Left lung (tissue), 10 donors: ENCODE data around the gene LRIT1. TPM values are rescaled to one million over a fixed set of nuclear protein-coding genes. Genes with fewer than 3 reads are reported as not detected.
A peak's percentile ranks its signal among the peaks of the same experiment; 100 is the strongest.

ENCODE experiments used
- ATAC-seq: fragments of 200-7000 bp; cut with Tn5 transposase; one replicate; pipeline ENCODE4 v1.9.1; 2020; ENCODE audit warnings: moderate library complexity
- DNase-seq, 4 donors: peaks; one replicate each; pipeline ENCODE4 v3.0.0-alpha.2; 2013 to 2020
- H3K27ac ChIP-seq, 2 donors: fragments of 200-600 bp; sonication (generic) in 1 of 2; one replicate each; pipeline versions ENCODE4 v1.5.0 to v1.8.0; 2020 to 2021
- H3K27me3 ChIP-seq, 2 donors: fragments of 200-600 bp; sonication (generic) in 1 of 2; one replicate each; pipeline versions ENCODE4 v1.5.0 to v1.8.0; 2020 to 2021
- H3K36me3 ChIP-seq, 2 donors: fragments of 200-600 bp; sonication (generic) in 1 of 2; one replicate each; pipeline versions ENCODE4 v1.5.0 to v1.8.0; 2020 to 2021
- H3K4me1 ChIP-seq, 2 donors: fragments of 200-600 bp; one replicate each; pipeline ENCODE4 v1.8.0; 2021
- H3K4me3 ChIP-seq, 2 donors: fragments of 200-600 bp; sonication (generic) in 1 of 2; one replicate each; pipeline versions ENCODE4 v1.5.0 to v1.8.0; 2020 to 2021; ENCODE audit warnings: mild to moderate bottlenecking in 1 of 2
- H3K9me3 ChIP-seq, 2 donors: fragments of 200-600 bp; sonication (generic) in 1 of 2; one replicate each; pipeline versions ENCODE4 v1.5.0 to v1.8.0; 2020 to 2021
- CTCF ChIP-seq, 2 donors: fragments of 200-600 bp; sonication (generic) in 1 of 2; IDR thresholded peaks; one replicate each; pipeline versions ENCODE4 v1.5.0 to v1.8.0; 2021; ENCODE audit warnings: antibody characterized with exemption in 2 of 2
- intact Hi-C, 2 donors: fragments of 100-400 bp; cut with DNase I; formaldehyde crosslinking; loops; one replicate each; pipeline versions ENCODE4 v1.11.2 to v1.14.2; 2022
- polyA plus RNA-seq, 6 donors: library from polyadenylated mRNA; unstranded; fragments of 120-200 nt; gene quantifications; one replicate each; pipeline ENCODE4 v1.2.1, GENCODE V29; 2013; ENCODE audit not compliant: insufficient read length in 6 of 6
- total RNA-seq, 2 donors: library from RNA; stranded (reverse); fragmentation: NEBNext Ultra II Directional; extraction: Animal tissue kit (Norgen Biotek cat#: 25700); gene quantifications; one replicate each; pipeline ENCODE4 v1.2.1, GENCODE V29; 2021
- donor health status: DM: no; HTN: yes; CAD: no.
- donor health status: DM: no; HTN: no; CAD: no.

The LRIT1 gene
- total and polyA plus RNA-seq, 8 donors, result not detected

- no peaks in the 10 kb centered on the region for H3K4me1 ChIP-seq
- TF ChIP-seq CTCF (IDR thresholded peaks at IDR 0.05), result no peak
- intact Hi-C loops, result no loop called here
- no peak within 1 kb of the TSS for H3K27ac ChIP-seq
- H3K36me3 ChIP-seq, result no peaks in the 10 kb centered on the region
- DNase-seq, result no peak
- H3K4me3 ChIP-seq, result no peak within 1 kb of the TSS
- no peak for ATAC-seq
- no peaks in the 10 kb centered on the region for H3K9me3 ChIP-seq
- H3K27me3 ChIP-seq, result peaks cover 0 to 21% of the 10 kb centered on the region in 2 donors
These were observed 15.7 kb downstream of the LRIT1 start, which contains the start of gene LRIT2 for GRCh38 chr10:84225427-84226173. Gene LRIT2, minus strand, starts transcription at chr10:84225544. Its CDS starts 24 bp downstream, at chr10:84225520.

- Histone ChIP-seq H3K9me3 (no peaks in the 10 kb centered on the region), H3K4me3 (no peak overlapping the region), H3K36me3 (no peaks in the 10 kb centered on the region), H3K27me3 (peaks cover 0 to 21% of the 10 kb centered on the region in 2 donors), H3K4me1 (no peaks in the 10 kb centered on the region), H3K27ac (no peak overlapping the region)
- no peak for ATAC-seq
- no peak for TF ChIP-seq CTCF (IDR thresholded peaks at IDR 0.05)
- DNase-seq, result peak in 2 of 4 donors; percentile 5 to 13
- intact Hi-C loops, result no loop called here
These were observed 16.8 kb downstream of the LRIT1 start for GRCh38 chr10:84224411-84225028.

- Histone ChIP-seq H3K27ac (no peak overlapping the region), H3K36me3 (no peaks in the 10 kb centered on the region), H3K27me3 (peaks cover 0 to 21% of the 10 kb centered on the region in 2 donors), H3K4me3 (no peak overlapping the region), H3K9me3 (no peaks in the 10 kb centered on the region), H3K4me1 (no peaks in the 10 kb centered on the region)
- DNase-seq (no peak), ATAC-seq (no peak)
- TF ChIP-seq CTCF (IDR thresholded peaks at IDR 0.05), result no peak
- intact Hi-C loops, result no loop called here
These were observed 19.4 kb downstream of the LRIT1 start for GRCh38 chr10:84221916-84222315.

GRCh38 chr10:84217746-84218145, 23.6 kb downstream of the LRIT1 start:
- no peaks in the 10 kb centered on the region for H3K4me1 ChIP-seq
- intact Hi-C loops, result no loop called here
- H3K36me3 ChIP-seq, result no peaks in the 10 kb centered on the region
- H3K27me3 ChIP-seq, result peaks cover 0 to 13% of the 10 kb centered on the region in 2 donors
- no peaks in the 10 kb centered on the region for H3K9me3 ChIP-seq
- TF ChIP-seq CTCF (IDR thresholded peaks at IDR 0.05), result no peak
- H3K4me3 ChIP-seq, result no peak overlapping the region
- no peak overlapping the region for H3K27ac ChIP-seq
- no peak for ATAC-seq
- DNase-seq, result no peak

GRCh38 chr10:84216834-84217233, 24.5 kb downstream of the LRIT1 start:
- Histone ChIP-seq H3K36me3 (no peaks in the 10 kb centered on the region), H3K9me3 (no peaks in the 10 kb centered on the region), H3K27ac (no peak overlapping the region), H3K4me3 (no peak overlapping the region), H3K4me1 (no peaks in the 10 kb centered on the region), H3K27me3 (peaks cover 0 to 6% of the 10 kb centered on the region in 2 donors)
- intact Hi-C loops, result no loop called here
- TF ChIP-seq CTCF (IDR thresholded peaks at IDR 0.05), result no peak
- ATAC-seq (no peak), DNase-seq (no peak)
